Body of pancreas (tissue), 4 donors: Measurements from ENCODE around the gene RAET1G. TPM values are rescaled to one million over a fixed set of nuclear protein-coding genes. Genes with fewer than 3 reads are reported as not detected.
A peak's percentile ranks its signal among the peaks of the same experiment; 100 is the strongest.

Source experiments
- ATAC-seq: fragments of 150-250 bp; one replicate; pipeline ENCODE4 v1.9.1; 2016
- DNase-seq, 4 donors: peaks; one replicate each; pipeline ENCODE4 v3.0.0-alpha.2; 2019
- H3K27ac ChIP-seq, 4 donors: fragments of 200-600 bp; sonication (generic); 1 replicate in 3 of 4; 2 replicates in 1 of 4; pipeline versions ENCODE4 v1.5.1 to v1.6.1; 2016 to 2019; ENCODE audit warnings: mild to moderate bottlenecking in 1 of 4, mixed read lengths in 1 of 4, moderate library complexity in 1 of 4
- H3K27me3 ChIP-seq, 2 donors: fragments of 200-600 bp; sonication (generic); one replicate each; pipeline ENCODE4 v1.6.0; 2016; ENCODE audit warnings: mild to moderate bottlenecking in 1 of 2
- H3K36me3 ChIP-seq, 2 donors: fragments of 200-600 bp; sonication (generic); replicated peaks in 1 of 2; 2 replicates each; pipeline ENCODE4 v1.5.1; 2016; ENCODE audit warnings: low read depth in 2 of 2; ENCODE audit not compliant: insufficient read depth in 1 of 2
- H3K4me1 ChIP-seq: fragments of 200-600 bp; sonication (generic); one replicate; pipeline ENCODE4 v1.6.0; 2016
- H3K4me3 ChIP-seq, 2 donors: fragments of 200-600 bp; sonication (generic); 1 replicate in 1 of 2; 2 replicates in 1 of 2; pipeline ENCODE4 v1.5.1; 2016 to 2019
- H3K9me3 ChIP-seq, 3 donors: fragments of 200-600 bp; sonication (generic); 1 replicate in 2 of 3; 2 replicates in 1 of 3; pipeline ENCODE4 v1.5.1; 2016
- POLR2A ChIP-seq, 3 donors: fragments of 450-650 bp; IDR thresholded peaks; one replicate each; pipeline ENCODE4 v1.6.1; 2016; ENCODE audit warnings: antibody characterized with exemption in 3 of 3, mild to moderate bottlenecking in 2 of 3
- WGBS, 2 donors: methylation state at CpG; one replicate each; pipeline ENCODE4 v1.1.5; 2017; 5-methylcytosine and 5-hydroxymethylcytosine counted together
- intact Hi-C: fragments of 100-400 bp; cut with DNase I; formaldehyde crosslinking; loops from one replicate; pipeline ENCODE4 v1.15.1; 2023
- total RNA-seq, 2 donors: library from RNA; depleted of rRNA; stranded (reverse); fragments of >200 nt; gene quantifications; one replicate each; pipeline ENCODE4 v1.1.0, GENCODE V29; 2016
- TF ChIP-seq, protein P1 (sequence below), 7 experiments: fragments of 450-650 bp in 4 of 7; fragments of 200-600 bp in 3 of 7; sonication (generic) in 3 of 7; IDR thresholded peaks; one replicate each; pipeline ENCODE4 v1.5.1; 2016 to 2019; ENCODE audit warnings: antibody characterized with exemption in 7 of 7

Gene RAET1G
- total RNA-seq, 2 donors from 2014 or later, result not detected

DNA sequence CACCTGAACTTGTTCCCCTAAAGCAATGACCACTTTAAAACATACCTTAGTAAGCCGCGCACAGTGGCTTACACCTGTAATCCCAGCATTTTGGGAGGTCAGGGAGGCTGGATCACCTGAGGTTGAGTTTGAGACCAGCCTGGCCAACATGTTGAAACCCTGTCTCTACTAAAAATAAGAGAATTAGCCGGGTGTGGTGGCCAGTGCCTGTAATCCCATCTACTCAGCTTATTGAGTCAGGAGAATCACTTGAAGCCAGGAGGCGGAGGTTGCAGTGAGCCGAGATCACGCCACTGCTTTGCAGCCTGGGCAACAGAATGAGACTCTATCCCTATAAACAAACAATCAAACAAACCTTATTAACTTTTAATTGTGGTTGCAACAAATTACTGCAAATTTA is 23.4 kb downstream of the RAET1G start:
- DNase-seq, result no peak
- TF ChIP-seq, protein P1, sequence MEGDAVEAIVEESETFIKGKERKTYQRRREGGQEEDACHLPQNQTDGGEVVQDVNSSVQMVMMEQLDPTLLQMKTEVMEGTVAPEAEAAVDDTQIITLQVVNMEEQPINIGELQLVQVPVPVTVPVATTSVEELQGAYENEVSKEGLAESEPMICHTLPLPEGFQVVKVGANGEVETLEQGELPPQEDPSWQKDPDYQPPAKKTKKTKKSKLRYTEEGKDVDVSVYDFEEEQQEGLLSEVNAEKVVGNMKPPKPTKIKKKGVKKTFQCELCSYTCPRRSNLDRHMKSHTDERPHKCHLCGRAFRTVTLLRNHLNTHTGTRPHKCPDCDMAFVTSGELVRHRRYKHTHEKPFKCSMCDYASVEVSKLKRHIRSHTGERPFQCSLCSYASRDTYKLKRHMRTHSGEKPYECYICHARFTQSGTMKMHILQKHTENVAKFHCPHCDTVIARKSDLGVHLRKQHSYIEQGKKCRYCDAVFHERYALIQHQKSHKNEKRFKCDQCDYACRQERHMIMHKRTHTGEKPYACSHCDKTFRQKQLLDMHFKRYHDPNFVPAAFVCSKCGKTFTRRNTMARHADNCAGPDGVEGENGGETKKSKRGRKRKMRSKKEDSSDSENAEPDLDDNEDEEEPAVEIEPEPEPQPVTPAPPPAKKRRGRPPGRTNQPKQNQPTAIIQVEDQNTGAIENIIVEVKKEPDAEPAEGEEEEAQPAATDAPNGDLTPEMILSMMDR (IDR thresholded peaks at IDR 0.05), result no peak
- TF ChIP-seq POLR2A (IDR thresholded peaks at IDR 0.05), result no peak
- no peak overlapping the region for H3K4me3 ChIP-seq
- intact Hi-C loops, result no loop called here
- WGBS, 2 donors, result 83 to 92% methylated on average over 6 of the region's 6 CpGs
- no peaks in the 10 kb centered on the region for H3K27me3 ChIP-seq
- ATAC-seq, result no peak
- no peaks in the 10 kb centered on the region for H3K9me3 ChIP-seq
- no peaks in the 10 kb centered on the region for H3K36me3 ChIP-seq
- H3K4me1 ChIP-seq, result peaks cover 12% of the 10 kb centered on the region
- H3K27ac ChIP-seq, result no peak overlapping the region

- Histone ChIP-seq H3K27me3 (no peaks in the 10 kb centered on the region), H3K4me3 (no peak overlapping the region), H3K9me3 (no peaks in the 10 kb centered on the region), H3K27ac (no peak overlapping the region), H3K36me3 (no peaks in the 10 kb centered on the region), H3K4me1 (peaks cover 12% of the 10 kb centered on the region)
- DNase-seq (no peak), ATAC-seq (no peak)
- 87 to 93% methylated on average over 9 of the region's 9 CpGs for WGBS, 2 donors
- TF ChIP-seq, protein P1 (IDR thresholded peaks at IDR 0.05), result no peak
- TF ChIP-seq POLR2A (IDR thresholded peaks at IDR 0.05), result no peak
- intact Hi-C loops, result no loop called here
These were observed 24.0 kb downstream of the RAET1G start for GRCh38 chr6:149898966-149899365.

DNA sequence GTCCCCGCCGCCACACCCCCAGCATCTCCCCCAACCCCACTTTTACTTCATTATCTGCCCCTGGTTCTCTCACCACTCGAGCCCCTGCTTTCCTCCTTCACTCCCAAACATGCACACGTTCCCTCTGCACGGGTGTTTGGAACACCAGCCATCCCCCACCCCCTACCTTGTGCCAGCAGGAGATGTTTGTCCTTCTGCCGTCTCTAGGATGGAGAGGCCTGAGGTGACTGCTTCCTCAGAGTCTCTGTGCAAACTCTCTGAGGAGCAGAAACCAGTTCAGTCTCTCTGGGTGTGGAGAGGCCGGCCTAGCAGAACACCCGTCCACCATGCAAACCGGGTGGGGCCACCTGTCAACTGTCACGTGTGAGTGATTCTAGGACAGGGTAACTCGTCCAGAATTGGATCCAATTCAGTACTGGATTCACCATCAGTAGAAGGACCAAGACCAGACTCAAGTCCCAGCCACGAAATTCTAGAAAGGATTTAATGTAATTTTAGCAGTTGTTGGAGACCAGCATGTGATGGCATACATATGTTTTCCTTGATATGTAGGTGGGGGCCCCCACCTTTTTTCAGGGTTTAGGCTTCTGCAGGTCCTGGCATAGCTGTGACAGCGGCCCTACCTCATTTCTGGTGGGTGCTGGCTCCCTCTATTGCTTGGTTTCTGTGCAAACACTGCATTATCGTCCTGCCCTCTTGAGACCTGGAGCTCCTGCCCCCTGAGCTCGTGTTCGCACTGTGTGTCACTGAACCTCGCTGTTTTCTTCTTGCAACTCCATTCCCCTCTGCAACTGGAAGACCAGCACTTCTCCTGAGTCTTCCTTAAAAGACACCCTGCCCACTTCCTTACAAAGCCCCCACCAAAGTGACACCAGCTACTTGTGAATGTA is 24.8 kb downstream of the RAET1G start, which contains the start of gene RAET1E:
Gene RAET1E, minus strand, starts transcription at position 259 of the 890 bp plus-strand sequence. CDS start 7,212 bp downstream, outside the sequence.
- Histone ChIP-seq H3K4me1 (peaks cover 12% of the 10 kb centered on the region), H3K9me3 (no peaks in the 10 kb centered on the region), H3K36me3 (no peaks in the 10 kb centered on the region), H3K27ac (peak within 1 kb of the TSS in 2 of 4 donors; percentile 14 to 41), H3K4me3 (no peak within 1 kb of the TSS), H3K27me3 (no peaks in the 10 kb centered on the region)
- 77 to 79% methylated on average over 17 of the region's 17 CpGs for WGBS, 2 donors
- TF ChIP-seq, protein P1 (IDR thresholded peaks at IDR 0.05), result no peak
- no peak for TF ChIP-seq POLR2A (IDR thresholded peaks at IDR 0.05)
- intact Hi-C loops, result no loop called here
- no peak for DNase-seq
- ATAC-seq, result no peak

DNA sequence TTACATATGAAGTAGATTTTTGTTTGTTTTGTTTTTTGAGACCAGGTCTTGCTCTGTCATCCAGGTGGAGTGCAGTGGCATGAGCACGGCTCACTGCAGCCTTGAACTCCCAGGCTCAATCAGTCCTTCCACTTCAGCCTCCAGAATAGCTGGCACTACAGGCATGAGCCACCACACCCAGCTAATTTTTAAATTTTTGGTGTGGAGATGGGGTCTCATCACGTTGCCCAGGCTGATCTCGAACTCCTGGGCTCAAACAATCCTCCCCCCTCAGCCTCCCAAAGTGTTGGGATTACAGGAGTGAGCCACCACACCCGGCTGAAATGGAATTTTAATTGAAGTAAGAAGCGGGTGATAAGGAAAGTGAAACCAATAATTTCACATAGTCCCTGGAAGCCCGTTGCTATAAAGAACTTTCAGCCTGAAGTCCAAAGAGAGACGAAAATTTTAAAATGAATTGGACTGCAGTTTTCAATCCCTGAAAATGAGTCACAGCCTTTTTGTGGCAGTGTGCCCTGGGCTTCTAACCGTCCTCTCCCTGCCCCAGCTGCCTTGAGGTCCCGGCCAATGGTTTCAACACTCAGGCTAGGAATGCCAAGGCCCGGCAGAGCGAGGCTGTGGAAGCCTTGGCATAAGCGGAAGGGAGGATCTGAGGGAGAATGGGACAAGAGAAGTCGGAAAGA is 25.8 kb downstream of the RAET1G start:
- intact Hi-C loops, result no loop called here
- Histone ChIP-seq H3K27ac (peak overlapping the region in 2 of 4 donors; percentile 14 to 41), H3K27me3 (no peaks in the 10 kb centered on the region), H3K36me3 (no peaks in the 10 kb centered on the region), H3K4me1 (peaks cover 12% of the 10 kb centered on the region), H3K4me3 (no peak overlapping the region), H3K9me3 (no peaks in the 10 kb centered on the region)
- WGBS, 2 donors, result 71% methylated on average over 13 of the region's 13 CpGs
- peak; percentile 72 for ATAC-seq
- peak; percentile 46 to 77 (median 61) for DNase-seq
- TF ChIP-seq POLR2A (IDR thresholded peaks at IDR 0.05), result no peak
- TF ChIP-seq, protein P1 (IDR thresholded peaks at IDR 0.05), result no peak
